Stimulated activated CD8-positive, alpha-beta memory T cell treated with anti-CD3 and anti-CD28 coated beads, Interleukin-15, amount 100 ng/mL, for 24 hours (primary cell): ENCODE data around the gene KAZALD1.

ENCODE experiments used
- DNase-seq: peaks from one replicate; pipeline ENCODE4 v3.0.0-alpha.2; 2020; ENCODE audit warnings: low read depth

The KAZALD1 gene

DNA sequence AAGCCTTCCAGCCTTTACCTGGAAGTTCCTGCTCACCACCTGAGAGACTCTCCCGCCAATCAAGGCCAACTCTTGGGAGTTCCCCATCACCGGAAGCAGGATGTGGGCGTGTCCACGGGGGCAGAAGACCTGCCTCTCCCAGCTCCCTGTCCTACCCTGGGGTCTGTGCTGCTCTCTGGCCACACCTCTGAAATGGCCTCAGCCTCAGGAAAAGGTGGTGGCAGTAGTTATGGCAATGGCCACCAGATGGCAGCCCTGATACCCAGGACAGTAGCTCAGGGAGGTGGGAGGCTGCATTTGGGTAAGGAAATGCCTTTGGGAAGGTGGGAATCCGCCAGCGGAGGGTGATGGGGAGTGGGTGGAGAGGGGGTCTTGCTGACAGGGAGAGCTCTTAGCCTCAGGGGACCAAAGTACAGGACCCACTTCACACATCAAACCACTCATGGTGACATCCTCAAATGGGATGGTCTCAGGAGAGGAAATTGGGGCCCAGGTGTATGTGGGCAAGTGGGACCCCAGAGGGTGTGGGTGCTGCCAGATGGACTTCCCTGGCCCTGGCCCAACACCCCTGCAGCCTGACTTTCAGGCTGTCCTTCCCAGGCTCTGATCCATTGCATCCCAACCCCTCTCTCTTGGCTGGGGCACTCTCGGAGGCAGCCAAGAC, 33.9 kb downstream of the KAZALD1 start:
- DNase-seq, result peak; percentile 31

DNA sequence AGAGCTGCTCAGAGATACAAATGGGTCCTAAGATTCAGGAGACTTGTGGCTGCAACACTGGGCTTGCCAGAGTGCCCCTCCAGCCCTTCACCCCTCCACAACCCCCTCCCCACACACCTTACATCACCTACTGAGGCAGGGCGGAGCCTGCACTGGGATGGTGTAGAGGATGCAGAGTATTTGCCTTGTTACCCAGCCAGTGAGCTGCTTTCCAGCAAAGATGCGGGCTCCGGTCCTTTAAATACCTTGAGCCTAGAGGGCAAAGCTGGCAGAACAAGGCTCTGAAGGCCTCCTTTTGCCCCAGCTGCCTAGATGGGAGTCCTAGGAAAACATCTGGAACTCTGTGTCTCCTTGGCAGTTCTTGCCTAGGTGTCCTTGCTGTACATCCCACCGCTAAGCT, 34.6 kb downstream of the KAZALD1 start:
- DNase-seq, result no peak

DNA sequence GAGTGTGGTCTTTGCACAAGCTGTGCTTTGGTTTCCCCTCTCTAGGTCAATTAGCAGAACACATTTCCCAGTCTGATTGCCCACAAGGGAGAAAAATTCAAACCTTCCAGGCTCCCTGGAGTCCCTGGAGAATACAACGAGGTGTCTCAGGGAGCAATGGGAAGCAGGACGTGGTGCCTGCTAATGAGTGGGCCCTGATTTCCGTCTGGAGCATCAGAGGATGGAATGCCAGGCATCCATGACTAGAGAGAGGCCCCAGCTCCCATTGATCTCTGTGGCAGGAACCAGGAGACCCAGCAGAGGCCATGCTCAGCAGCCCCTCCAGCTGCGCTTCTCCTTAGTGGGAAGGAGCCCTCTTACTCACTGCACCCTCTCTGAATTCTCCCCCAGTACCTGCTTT, 36.1 kb downstream of the KAZALD1 start:
- no peak for DNase-seq

DNA sequence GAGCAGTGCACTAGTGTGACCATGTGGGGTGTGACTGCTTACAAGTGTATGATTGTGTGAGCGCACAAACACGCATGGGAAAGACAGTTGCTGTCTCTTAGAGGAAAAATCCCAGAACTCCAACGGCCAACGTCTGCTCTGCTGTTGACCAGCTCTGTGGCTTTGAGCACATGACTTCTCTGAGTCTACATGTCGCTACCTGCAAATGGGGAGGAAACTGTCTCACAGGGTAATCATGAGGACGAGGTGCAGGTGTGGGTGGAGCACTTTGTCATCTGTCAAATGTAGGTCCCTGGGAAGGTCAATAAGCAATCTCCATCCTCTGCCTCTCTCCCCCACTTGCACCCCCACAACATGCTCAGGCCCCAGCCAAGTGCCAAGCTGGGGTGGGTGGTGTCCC, 38.1 kb downstream of the KAZALD1 start:
- DNase-seq, result no peak

DNA sequence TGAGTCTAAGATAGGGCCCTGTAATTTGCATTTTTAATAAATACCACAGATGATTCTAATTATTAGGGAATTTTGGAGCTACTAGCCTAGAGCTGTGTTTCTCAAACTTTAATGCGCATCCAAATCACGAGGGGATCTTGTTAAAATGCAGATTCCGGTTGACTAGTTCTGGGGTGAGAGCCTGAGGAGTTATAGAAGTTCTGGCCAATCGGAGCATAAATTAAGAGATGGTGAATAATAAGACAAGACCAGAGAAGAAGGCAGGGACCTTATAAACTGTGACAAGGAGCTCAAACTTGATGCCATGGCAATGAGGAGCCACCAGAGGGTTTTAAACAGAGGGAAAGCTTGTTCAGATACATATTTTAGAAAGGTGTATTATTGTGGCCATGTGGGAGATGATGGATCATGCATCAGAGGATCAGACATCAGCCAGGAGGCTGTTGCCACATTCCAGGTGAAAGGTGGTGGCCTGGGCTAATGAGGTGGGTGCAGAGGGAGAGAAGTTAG, 39.6 kb downstream of the KAZALD1 start:
- DNase-seq, result no peak

DNA sequence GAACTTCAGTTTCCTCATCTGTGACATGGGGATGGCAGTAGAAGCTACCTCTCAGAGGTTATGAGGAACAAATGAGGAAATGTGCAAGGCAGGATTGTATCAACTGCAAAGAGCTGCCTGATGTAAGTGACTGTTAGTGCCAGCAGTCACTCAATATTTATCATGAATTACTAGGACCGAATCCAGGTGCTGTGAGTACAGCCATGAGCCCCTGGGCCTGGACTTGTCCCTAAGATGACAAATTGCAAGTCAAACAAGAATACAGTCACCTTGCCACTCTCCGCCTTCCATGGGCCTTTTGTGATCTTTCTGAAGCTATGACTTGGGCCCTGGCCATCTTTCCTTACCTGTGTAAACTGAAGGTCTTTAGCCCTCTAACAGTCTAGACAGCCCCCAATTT, 41.6 kb downstream of the KAZALD1 start:
- no peak for DNase-seq

DNA sequence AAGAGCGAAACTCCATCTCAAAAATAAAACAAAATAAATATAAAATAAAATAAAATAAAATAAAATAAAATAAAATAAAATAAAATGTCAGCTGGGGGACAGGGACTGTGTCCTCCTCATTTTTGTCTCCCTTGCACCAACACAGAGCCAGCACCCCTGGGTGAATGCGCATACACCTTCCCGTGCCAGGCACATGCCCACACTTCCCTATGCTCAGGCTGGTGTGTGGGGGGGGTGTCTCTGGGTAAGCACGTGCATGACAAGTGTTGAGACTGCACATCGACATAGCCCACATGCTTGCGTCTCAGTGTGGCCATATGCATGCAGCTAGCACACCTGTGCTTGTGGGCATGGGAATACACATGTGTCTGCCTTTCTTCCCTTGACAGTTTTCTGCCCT, 44.6 kb downstream of the KAZALD1 start:
- DNase-seq, result no peak

DNA sequence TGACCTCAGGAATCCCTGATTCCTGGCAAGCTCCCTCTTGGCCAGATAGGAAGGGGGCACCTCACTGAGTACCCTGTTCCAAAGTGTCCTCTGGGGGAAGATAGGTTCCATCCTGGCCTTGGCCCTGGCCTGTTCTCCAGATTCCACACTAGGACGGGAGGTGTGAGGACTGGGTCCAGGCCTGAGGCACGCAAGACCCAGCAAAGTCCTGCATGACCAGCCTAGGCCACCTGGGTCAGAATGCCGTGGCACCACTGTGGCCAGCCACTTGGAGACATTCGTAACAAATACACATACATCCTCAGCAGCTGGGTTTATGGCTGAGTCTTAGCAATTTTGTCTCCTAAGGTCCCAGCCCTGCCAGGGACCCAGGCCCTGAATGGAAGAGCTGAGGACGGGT, 46.0 kb downstream of the KAZALD1 start:
- no peak for DNase-seq

DNA sequence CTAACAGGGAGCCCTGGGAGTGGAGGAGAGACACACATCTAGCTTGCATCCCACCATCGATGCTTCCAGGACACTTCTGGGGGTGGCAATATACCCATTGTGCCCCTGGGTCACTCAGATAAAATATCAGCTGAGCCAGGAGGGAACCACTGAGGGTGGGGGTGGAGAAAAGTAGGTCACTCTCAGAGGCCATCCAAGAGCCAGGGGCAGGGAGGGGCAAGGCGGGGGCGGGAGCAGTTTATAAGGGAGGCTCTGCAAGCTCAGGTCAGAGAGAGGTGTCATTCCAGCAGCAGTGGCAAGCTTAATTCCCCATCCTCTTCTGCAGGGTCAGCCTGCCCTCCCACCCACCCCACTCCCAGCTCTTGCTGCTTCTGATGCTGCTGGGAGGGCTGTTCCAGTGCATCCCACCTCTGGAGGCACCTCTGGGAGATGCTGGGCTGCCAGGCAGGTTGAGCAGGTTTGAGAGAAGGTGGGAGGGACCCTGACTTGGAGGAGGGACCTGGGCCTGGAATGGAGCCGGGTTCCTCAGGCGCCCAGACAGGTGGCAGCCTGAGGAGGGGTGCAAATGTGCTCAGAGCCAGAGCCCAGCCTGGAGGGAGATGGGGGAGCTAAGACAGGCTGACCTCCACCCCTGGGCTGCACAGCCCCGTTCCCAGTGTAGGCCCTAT, 49.2 kb downstream of the KAZALD1 start:
- no peak for DNase-seq

DNA sequence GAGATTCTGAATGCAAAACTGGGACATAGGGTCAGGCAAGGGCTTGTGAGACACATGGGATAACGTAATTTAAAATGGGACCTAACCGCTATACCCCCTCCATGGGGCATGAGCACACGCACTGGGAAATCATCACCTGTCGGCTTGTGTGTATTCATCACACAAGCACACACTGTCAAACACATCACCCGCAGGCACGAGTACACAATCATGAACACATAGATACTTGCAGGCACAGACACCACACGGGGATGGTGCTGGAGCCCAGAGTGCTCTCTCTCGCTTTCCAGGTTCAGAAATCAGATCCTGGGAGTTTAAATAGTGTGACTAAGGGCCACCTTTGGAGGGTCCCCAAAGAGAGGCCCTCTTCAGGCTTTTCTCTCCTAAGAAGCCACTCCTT, 49.8 kb downstream of the KAZALD1 start:
- DNase-seq, result no peak

DNA sequence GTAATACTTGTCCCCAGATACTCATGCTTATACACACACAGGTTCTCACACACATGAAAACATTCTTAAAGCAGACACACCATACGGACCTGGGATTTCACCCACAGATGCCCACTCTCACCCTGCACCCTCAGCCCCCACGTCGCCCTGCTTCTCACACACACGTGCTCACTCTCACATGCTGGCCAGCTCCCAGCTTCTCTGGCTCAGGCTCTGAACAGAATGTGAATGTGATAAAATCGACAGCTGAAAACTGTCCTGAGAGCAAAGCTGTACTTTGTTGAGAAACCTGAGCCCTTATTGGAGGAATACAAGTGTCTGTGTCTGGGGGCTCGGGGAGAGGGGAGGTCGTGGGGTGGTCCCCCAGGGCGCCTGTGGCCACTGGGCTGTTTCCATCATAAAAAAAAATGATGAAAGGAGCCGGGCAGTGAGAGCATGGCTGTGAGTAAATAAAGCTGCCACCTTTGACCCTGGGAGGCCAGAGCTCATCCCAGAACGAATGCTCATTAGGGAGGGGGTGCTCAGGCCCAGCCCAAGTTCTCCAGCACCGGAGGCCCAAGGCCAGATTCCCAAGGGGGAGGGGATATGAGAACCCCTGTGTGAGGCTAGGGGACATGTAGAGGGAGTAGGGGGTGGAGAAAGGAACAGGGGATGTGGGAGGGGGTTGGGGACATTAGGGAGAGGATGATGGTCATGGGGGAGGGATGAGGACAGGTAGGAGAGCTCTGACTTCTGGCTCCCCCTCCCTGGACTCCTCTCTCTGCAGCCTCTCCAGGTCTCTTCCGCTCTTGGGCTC, 51.2 kb downstream of the KAZALD1 start:
- DNase-seq, result no peak

DNA sequence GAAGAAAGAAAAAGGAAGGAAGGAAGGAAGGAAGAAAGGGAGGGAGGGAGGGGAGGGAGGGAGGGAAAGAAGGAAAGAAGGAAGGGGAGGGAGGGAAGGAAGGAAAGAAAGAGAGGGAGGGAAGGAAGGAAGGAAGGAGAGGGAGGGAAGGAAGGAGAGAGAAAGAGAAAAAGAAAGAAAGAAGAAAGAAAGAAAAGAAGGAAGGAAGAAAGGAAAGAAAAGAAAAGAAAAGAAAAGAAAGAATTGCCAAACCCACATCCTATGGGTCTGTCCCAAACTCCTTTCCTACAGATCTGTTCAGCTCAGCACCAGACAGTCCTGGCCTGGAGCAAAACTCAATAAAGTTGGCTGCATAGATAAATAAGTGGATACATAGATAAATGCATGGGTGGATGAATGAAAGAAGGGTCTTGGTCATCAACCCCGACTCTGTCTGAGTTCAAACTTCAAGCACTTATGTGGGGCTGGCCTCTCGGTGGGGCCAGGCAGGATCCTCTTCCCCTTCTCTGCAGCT, 52.2 kb downstream of the KAZALD1 start:
- no peak for DNase-seq

DNA sequence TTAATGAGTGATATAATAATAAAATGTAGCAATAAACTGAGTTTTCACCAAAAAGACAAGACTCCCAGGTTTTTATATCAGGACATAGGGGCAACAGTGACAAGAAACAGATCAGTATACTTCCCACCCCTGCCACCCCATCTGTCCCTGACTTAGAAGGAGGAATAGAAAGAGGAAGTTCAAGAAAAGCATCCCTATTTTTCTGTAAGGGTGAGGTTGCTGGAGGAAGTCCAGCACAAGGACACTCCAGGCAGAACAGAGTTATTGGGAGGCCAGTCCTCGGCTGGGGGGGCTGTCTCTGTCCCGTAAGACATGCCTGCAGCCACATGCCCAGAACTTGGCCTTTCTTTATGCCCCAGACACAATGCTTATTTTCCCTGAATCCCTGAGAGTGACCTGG, 52.9 kb downstream of the KAZALD1 start:
- no peak for DNase-seq
